HG03066 (cell line): Measurements from ENCODE around the gene UGT1A6.

ENCODE experiments used
- ATAC-seq: cut with Tn5 transposase; IDR thresholded peaks from one replicate; pipeline ENCODE4 v1.9.1; 2021; ENCODE audit warnings: low read depth; ENCODE audit not compliant: unreplicated experiment

Gene UGT1A6

GRCh38 chr2:233798335-233799086 lies 105.8 kb downstream of the UGT1A6 start:
- no peak for ATAC-seq

- ATAC-seq: no peak
Measured at GRCh38 chr2:233799087-233799665, 106.5 kb downstream of the UGT1A6 start.

- ATAC-seq: no peak
Measured at GRCh38 chr2:233799716-233800115, 107.0 kb downstream of the UGT1A6 start.

- ATAC-seq: no peak
Measured at GRCh38 chr2:233800208-233800607, 107.5 kb downstream of the UGT1A6 start.

- no peak for ATAC-seq
Measured at GRCh38 chr2:233801357-233802131, 108.9 kb downstream of the UGT1A6 start.

- no peak for ATAC-seq
Measured at GRCh38 chr2:233802132-233802815, 109.6 kb downstream of the UGT1A6 start.

GRCh38 chr2:233803292-233803911 lies 110.7 kb downstream of the UGT1A6 start:
- ATAC-seq: no peak

- ATAC-seq: no peak
Measured at GRCh38 chr2:233803994-233804393, 111.3 kb downstream of the UGT1A6 start.

GRCh38 chr2:233807215-233807865 lies 114.7 kb downstream of the UGT1A6 start:
- ATAC-seq: no peak

- no peak for ATAC-seq
Measured at GRCh38 chr2:233807966-233808935, 115.6 kb downstream of the UGT1A6 start.

GRCh38 chr2:233810385-233810784 lies 117.7 kb downstream of the UGT1A6 start:
- ATAC-seq: no peak

GRCh38 chr2:233811087-233811486 lies 118.4 kb downstream of the UGT1A6 start:
- no peak for ATAC-seq

GRCh38 chr2:233811732-233812131 lies 119.0 kb downstream of the UGT1A6 start:
- no peak for ATAC-seq

GRCh38 chr2:233813236-233814055 lies 120.8 kb downstream of the UGT1A6 start:
- no peak for ATAC-seq

GRCh38 chr2:233814056-233814835 lies 121.6 kb downstream of the UGT1A6 start:
- no peak for ATAC-seq

- ATAC-seq: no peak
Measured at GRCh38 chr2:233815861-233816260, 123.2 kb downstream of the UGT1A6 start.

- no peak for ATAC-seq
Measured at GRCh38 chr2:233816334-233816733, 123.6 kb downstream of the UGT1A6 start.
